HG03097 (cell line): ENCODE measurements around the gene EXD3.
A peak's percentile ranks its signal among the peaks of the same experiment; 100 is the strongest.
"Not testable (repeated sequence)": the region's sequence is repeated elsewhere in the genome, so short reads cannot be mapped to it uniquely, and the experiment has no call there.

Experiments used
- ATAC-seq: cut with Tn5 transposase; IDR thresholded peaks from one replicate; pipeline ENCODE4 v1.9.1; 2021; ENCODE audit not compliant: unreplicated experiment, low FRiP score

EXD3 gene

GRCh38 chr9:137422604-137423513, at the start of gene EXD3, which contains the start of gene NOXA1:
TSS of gene EXD3 (minus strand) at chr9:137423162. CDS start at chr9:137395357, 27,805 bp downstream.
TSS of gene NOXA1 (plus strand) at chr9:137423393. CDS start at chr9:137423530, 137 bp downstream.
- peak; percentile 85 for ATAC-seq

- no peak for ATAC-seq
Measured at GRCh38 chr9:137470785-137471184, 47.8 kb upstream of the EXD3 start.

GRCh38 chr9:137467896-137468295, 44.9 kb upstream of the EXD3 start:
- no peak for ATAC-seq

- ATAC-seq: no peak
Measured at GRCh38 chr9:137467161-137467581, 44.2 kb upstream of the EXD3 start.

GRCh38 chr9:137466389-137467085, 43.6 kb upstream of the EXD3 start:
- not testable (repeated sequence) for ATAC-seq

- no peak for ATAC-seq
Measured at GRCh38 chr9:137465720-137466388, 42.9 kb upstream of the EXD3 start.

GRCh38 chr9:137465000-137465719, 42.2 kb upstream of the EXD3 start:
- ATAC-seq: no peak

- ATAC-seq: no peak
Measured at GRCh38 chr9:137464291-137464999, 41.5 kb upstream of the EXD3 start.

- no peak for ATAC-seq
Measured at GRCh38 chr9:137463931-137464290, 40.9 kb upstream of the EXD3 start.

- ATAC-seq: no peak
Measured at GRCh38 chr9:137462986-137463930, 40.3 kb upstream of the EXD3 start.

- no peak for ATAC-seq
Measured at GRCh38 chr9:137462396-137462985, 39.5 kb upstream of the EXD3 start.

- ATAC-seq: peak; percentile 63
Measured at GRCh38 chr9:137461663-137462395, 38.9 kb upstream of the EXD3 start.

GRCh38 chr9:137461316-137461662, 38.3 kb upstream of the EXD3 start:
- no peak for ATAC-seq

GRCh38 chr9:137460363-137461315, 37.7 kb upstream of the EXD3 start:
- ATAC-seq: no peak

GRCh38 chr9:137459601-137460362, 36.8 kb upstream of the EXD3 start:
- ATAC-seq: no peak

- peak; percentile 54 for ATAC-seq
Measured at GRCh38 chr9:137459152-137459600, 36.2 kb upstream of the EXD3 start, which contains the start of gene NSMF. TSS of gene NSMF (minus strand) at chr9:137459334. CDS start at chr9:137459102, 232 bp downstream.
